ENCODE data around the gene CDK10. TPM values are rescaled to one million over a fixed set of nuclear protein-coding genes. Genes with fewer than 3 reads are reported as not detected.

CDK10 gene, protein sequence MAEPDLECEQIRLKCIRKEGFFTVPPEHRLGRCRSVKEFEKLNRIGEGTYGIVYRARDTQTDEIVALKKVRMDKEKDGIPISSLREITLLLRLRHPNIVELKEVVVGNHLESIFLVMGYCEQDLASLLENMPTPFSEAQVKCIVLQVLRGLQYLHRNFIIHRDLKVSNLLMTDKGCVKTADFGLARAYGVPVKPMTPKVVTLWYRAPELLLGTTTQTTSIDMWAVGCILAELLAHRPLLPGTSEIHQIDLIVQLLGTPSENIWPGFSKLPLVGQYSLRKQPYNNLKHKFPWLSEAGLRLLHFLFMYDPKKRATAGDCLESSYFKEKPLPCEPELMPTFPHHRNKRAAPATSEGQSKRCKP
- total RNA-seq (100 to 1,000 TPM; 108 to 163 (median 138) TPM), total RNA-seq (49.2 to 149 (median 82.8) reads per million in 29 experiments)
- total RNA-seq (2013) = 42.9 TPM

DNA sequence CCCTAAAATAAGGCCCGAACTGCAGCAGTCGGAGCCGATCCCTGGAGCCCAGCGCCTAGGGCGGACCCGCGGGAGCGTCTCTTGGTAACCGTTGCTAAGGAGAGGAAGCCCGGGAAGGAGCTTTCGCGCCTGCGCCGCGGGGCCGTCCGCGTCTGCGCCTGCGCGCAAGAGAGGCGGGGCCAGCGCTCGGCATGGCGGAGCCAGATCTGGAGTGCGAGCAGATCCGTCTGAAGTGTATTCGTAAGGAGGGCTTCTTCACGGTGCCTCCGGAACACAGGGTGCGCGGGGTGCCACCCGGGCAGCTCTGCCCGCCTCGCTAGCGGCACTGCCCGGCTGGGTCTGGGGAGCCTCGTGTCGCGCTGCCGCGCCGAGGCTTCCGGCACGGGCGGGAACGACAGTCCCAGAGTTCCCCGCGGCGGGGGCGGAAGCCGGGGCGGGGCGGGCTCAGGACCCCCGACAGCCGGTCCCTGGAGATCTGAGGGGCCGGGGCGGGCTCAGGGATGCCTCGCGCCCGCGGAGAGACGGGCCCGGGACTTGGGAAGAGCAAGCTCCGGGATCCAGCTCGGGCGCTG, at the start of gene CDK10:
TSS of gene CDK10 (plus strand) at position 170 of the 572 bp plus-strand sequence. CDS start at position 192, 22 bp downstream.
- CTCF ChIA-PET = interaction anchor here in 1 of 2 donors (1.5 kb wide), 1 partner anchor 14 kb away, joined by 18 read pairs; no protein-coding TSS in a partner anchor
- Histone ChIP-seq H3K9me3 (no peaks in the 10 kb centered on the region), H3K36me3 (ENCODE audit: control insufficient read depth in 2 of 2, extremely low read depth in 1 of 2, insufficient read depth in 1 of 2, low read length in 1 of 2) (peaks cover 4 to 10% of the 10 kb centered on the region in 2 donors), H3K27me3 (replicated peaks in 1 of 2; ENCODE audit: control insufficient read depth in 2 of 2, extremely low read depth in 1 of 2, insufficient read depth in 2 of 2, low read length in 1 of 2) (no peaks in the 10 kb centered on the region), H3K4me1 (ENCODE audit: control insufficient read depth in 1 of 2, extremely low read depth in 1 of 2, insufficient read depth in 2 of 2, low read length in 2 of 2) (peaks cover 7 to 20% of the 10 kb centered on the region in 2 experiments), H3K27ac (ENCODE audit: low read length) (peak within 1 kb of the TSS; percentile 63), H3K4me3 (ENCODE audit: control insufficient read depth in 1 of 2, extremely low read depth in 1 of 2, low read length in 1 of 2) (peak within 1 kb of the TSS; percentile 67 to 90)
- H3K36me3 Mint-ChIP-seq = peaks cover 5% of the 10 kb centered on the region
- under 1% methylated on average over 61 of the region's 67 CpGs for WGBS (ENCODE audit: insufficient coverage)
- H3K4me1 Mint-ChIP-seq = peaks cover 15 to 19% (median 17%) of the 10 kb centered on the region in 3 donors
- ATAC-seq (replicated peaks in 1 of 4) = peak; percentile 91 to 95 (median 94)
- H3K27ac Mint-ChIP-seq = peak within 1 kb of the TSS; percentile 91
- no peaks in the 10 kb centered on the region for H3K9me3 Mint-ChIP-seq
- POLR2A ChIA-PET = interaction anchor here (0.6 to 0.7 kb wide), 3 partner anchors 28 to 187 kb away, joined by 3 read pairs; partner anchors contain the start of gene TCF25 (in 1 of the 2)
- DNase-seq = peak; percentile 63 to 91 (median 79)
- peak within 1 kb of the TSS; percentile 86 to 94 (median 91) for H3K4me3 Mint-ChIP-seq
- no peaks in the 10 kb centered on the region for H3K27me3 Mint-ChIP-seq

DNA sequence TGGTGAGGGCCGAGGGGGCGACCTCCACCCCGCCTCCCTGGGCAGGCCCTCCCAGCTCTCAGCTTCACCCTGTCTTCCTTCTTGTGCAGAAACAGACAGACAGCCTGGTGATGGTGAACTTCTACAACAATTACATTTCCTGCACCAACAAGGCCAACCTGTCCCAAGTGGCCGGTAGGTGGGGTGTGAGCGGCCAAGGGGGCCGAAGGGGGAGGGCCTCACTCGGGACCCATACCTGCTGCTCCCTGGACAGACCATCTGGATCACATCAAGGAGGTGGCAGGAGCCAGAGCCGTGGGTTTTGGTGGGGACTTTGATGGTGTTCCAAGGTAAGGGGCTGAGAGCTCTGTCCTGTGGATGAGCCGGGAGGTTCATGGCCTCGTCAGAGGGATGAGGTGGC, 49.1 kb upstream of the CDK10 start:
- WGBS (ENCODE audit: insufficient coverage) = 72% methylated on average over 8 of the region's 10 CpGs
- POLR2A ChIA-PET = no interaction called here
- CTCF ChIA-PET = no interaction called here
- H3K27me3 Mint-ChIP-seq = no peaks in the 10 kb centered on the region
- ATAC-seq (replicated peaks in 1 of 4) = no peak
- Histone ChIP-seq H3K9me3 (no peaks in the 10 kb centered on the region), H3K27ac (ENCODE audit: low read length) (no peak overlapping the region), H3K4me3 (ENCODE audit: control insufficient read depth in 1 of 2, extremely low read depth in 1 of 2, low read length in 1 of 2) (no peak overlapping the region), H3K4me1 (ENCODE audit: control insufficient read depth in 1 of 2, extremely low read depth in 1 of 2, insufficient read depth in 2 of 2, low read length in 2 of 2) (peaks cover 0 to 17% of the 10 kb centered on the region in 2 experiments), H3K27me3 (replicated peaks in 1 of 2; ENCODE audit: control insufficient read depth in 2 of 2, extremely low read depth in 1 of 2, insufficient read depth in 2 of 2, low read length in 1 of 2) (peaks cover 0 to 30% of the 10 kb centered on the region in 2 experiments), H3K36me3 (ENCODE audit: control insufficient read depth in 2 of 2, extremely low read depth in 1 of 2, insufficient read depth in 1 of 2, low read length in 1 of 2) (no peaks in the 10 kb centered on the region)
- DNase-seq = no peak
- H3K4me3 Mint-ChIP-seq = no peak overlapping the region
- H3K9me3 Mint-ChIP-seq = no peaks in the 10 kb centered on the region
- peaks cover 9 to 12% (median 10%) of the 10 kb centered on the region in 3 donors for H3K4me1 Mint-ChIP-seq
- no peak overlapping the region for H3K27ac Mint-ChIP-seq
- H3K36me3 Mint-ChIP-seq = no peaks in the 10 kb centered on the region

DNA sequence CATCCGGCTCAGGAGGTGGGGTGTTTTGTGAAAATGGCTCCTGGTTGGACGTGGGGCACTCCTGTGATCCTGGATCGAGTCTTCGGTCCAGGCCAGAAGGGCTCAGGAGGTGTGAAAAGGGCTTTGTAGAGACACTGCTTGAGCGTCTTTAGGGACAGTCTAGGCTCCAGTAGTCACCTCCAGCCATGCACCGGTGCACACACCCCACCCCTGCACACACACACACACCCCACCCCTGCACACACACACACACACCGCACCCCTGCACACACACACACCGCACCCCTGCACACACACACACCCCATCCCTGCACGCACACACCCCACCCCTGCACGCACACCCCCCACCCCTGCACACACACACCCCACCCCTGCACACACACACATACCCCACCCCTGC, 48.0 kb upstream of the CDK10 start:
- no CpG with 5 or more reads among the region's 10 CpGs for WGBS (ENCODE audit: insufficient coverage)
- peaks cover 9 to 12% (median 10%) of the 10 kb centered on the region in 3 donors for H3K4me1 Mint-ChIP-seq
- H3K9me3 ChIP-seq = no peaks in the 10 kb centered on the region
- H3K4me3 ChIP-seq (ENCODE audit: control insufficient read depth in 1 of 2, extremely low read depth in 1 of 2, low read length in 1 of 2) = no peak overlapping the region
- H3K4me3 Mint-ChIP-seq = no peak overlapping the region
- DNase-seq = no peak
- peaks cover 0 to 27% of the 10 kb centered on the region in 2 experiments for H3K27me3 ChIP-seq (replicated peaks in 1 of 2; ENCODE audit: control insufficient read depth in 2 of 2, extremely low read depth in 1 of 2, insufficient read depth in 2 of 2, low read length in 1 of 2)
- CTCF ChIA-PET = no interaction called here
- no peaks in the 10 kb centered on the region for H3K9me3 Mint-ChIP-seq
- H3K27me3 Mint-ChIP-seq = no peaks in the 10 kb centered on the region
- no peak overlapping the region for H3K27ac ChIP-seq (ENCODE audit: low read length)
- no peaks in the 10 kb centered on the region for H3K36me3 Mint-ChIP-seq
- H3K36me3 ChIP-seq (ENCODE audit: control insufficient read depth in 2 of 2, extremely low read depth in 1 of 2, insufficient read depth in 1 of 2, low read length in 1 of 2) = no peaks in the 10 kb centered on the region
- POLR2A ChIA-PET = no interaction called here
- no peak for ATAC-seq (replicated peaks in 1 of 4)
- H3K4me1 ChIP-seq (ENCODE audit: control insufficient read depth in 1 of 2, extremely low read depth in 1 of 2, insufficient read depth in 2 of 2, low read length in 2 of 2) = peaks cover 0 to 17% of the 10 kb centered on the region in 2 experiments
- no peak overlapping the region for H3K27ac Mint-ChIP-seq

DNA sequence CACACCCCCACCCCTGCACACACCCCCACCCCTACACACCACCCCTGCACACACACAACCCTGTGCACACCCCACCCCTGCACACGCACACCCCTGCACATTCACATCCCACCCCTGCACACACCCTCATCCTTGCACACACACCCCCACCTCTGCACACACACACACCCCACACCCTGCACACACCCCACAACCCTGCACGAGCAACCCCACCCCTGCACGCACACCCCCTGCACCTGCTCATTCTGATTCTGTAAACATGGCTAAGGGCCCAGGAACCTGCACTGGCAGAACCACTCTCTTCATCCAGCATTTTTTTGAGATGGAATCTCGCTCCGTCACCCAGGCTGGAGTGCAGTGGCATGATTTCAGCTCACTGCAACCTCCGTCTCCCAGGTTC, 47.1 kb upstream of the CDK10 start:
- 97% methylated on average over 5 of the region's 6 CpGs for WGBS (ENCODE audit: insufficient coverage)
- H3K4me3 ChIP-seq (ENCODE audit: control insufficient read depth in 1 of 2, extremely low read depth in 1 of 2, low read length in 1 of 2) = no peak overlapping the region
- peaks cover 0 to 1% of the 10 kb centered on the region in 2 donors for H3K36me3 ChIP-seq (ENCODE audit: control insufficient read depth in 2 of 2, extremely low read depth in 1 of 2, insufficient read depth in 1 of 2, low read length in 1 of 2)
- ChIA-PET POLR2A (no interaction called here), CTCF (no interaction called here)
- Mint-ChIP-seq H3K27me3 (no peaks in the 10 kb centered on the region), H3K27ac (no peak overlapping the region), H3K4me3 (no peak overlapping the region), H3K36me3 (no peaks in the 10 kb centered on the region), H3K4me1 (peaks cover 9 to 12% (median 10%) of the 10 kb centered on the region in 3 donors), H3K9me3 (no peaks in the 10 kb centered on the region)
- peaks cover 0 to 27% of the 10 kb centered on the region in 2 experiments for H3K27me3 ChIP-seq (replicated peaks in 1 of 2; ENCODE audit: control insufficient read depth in 2 of 2, extremely low read depth in 1 of 2, insufficient read depth in 2 of 2, low read length in 1 of 2)
- H3K27ac ChIP-seq (ENCODE audit: low read length) = no peak overlapping the region
- H3K4me1 ChIP-seq (ENCODE audit: control insufficient read depth in 1 of 2, extremely low read depth in 1 of 2, insufficient read depth in 2 of 2, low read length in 2 of 2) = peaks cover 0 to 17% of the 10 kb centered on the region in 2 experiments
- H3K9me3 ChIP-seq = no peaks in the 10 kb centered on the region
- ATAC-seq (replicated peaks in 1 of 4) = no peak
- no peak for DNase-seq

DNA sequence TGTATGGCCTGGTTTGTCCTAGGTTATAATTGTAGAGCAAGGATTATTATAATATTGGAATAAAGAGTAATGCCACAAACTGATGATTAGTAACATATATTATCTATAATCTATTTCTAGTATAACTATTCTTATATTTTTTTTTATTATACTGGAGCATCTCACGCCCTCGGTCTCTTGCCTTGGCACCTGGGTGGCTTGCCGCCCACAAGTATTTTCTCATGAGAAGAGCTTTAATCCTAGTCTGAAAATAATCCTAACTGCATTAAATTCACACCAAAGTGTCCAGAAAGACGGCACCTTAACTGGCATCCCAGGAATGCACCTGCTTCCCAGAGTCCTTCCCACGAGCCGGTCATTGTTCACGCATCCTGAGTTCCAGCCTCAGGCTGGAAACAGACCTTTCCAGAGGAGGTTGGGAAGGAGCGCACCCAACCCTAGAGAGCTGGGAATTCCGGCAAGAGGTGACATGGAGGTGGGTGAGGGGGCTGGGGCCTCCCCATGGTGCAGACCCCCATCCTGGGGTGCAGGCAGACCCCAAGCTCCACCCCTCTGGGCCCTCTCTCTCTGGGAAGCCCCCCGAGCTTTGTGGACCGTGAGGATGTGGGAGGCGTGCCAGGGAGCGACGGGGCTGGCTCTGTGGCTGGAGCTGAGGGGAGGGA, 44.9 kb upstream of the CDK10 start:
- Histone ChIP-seq H3K36me3 (ENCODE audit: control insufficient read depth in 2 of 2, extremely low read depth in 1 of 2, insufficient read depth in 1 of 2, low read length in 1 of 2) (peaks cover 5 to 22% of the 10 kb centered on the region in 2 donors), H3K27ac (ENCODE audit: low read length) (no peak overlapping the region), H3K9me3 (no peaks in the 10 kb centered on the region), H3K4me3 (ENCODE audit: control insufficient read depth in 1 of 2, extremely low read depth in 1 of 2, low read length in 1 of 2) (no peak overlapping the region), H3K27me3 (replicated peaks in 1 of 2; ENCODE audit: control insufficient read depth in 2 of 2, extremely low read depth in 1 of 2, insufficient read depth in 2 of 2, low read length in 1 of 2) (peaks cover 0 to 22% of the 10 kb centered on the region in 2 experiments), H3K4me1 (ENCODE audit: control insufficient read depth in 1 of 2, extremely low read depth in 1 of 2, insufficient read depth in 2 of 2, low read length in 2 of 2) (peaks cover 0 to 17% of the 10 kb centered on the region in 2 experiments)
- H3K36me3 Mint-ChIP-seq = peaks cover 14% of the 10 kb centered on the region
- H3K4me3 Mint-ChIP-seq = peak overlapping the region in 1 of 3 donors; percentile 65
- H3K4me1 Mint-ChIP-seq = peaks cover 9 to 12% (median 10%) of the 10 kb centered on the region in 3 donors
- H3K9me3 Mint-ChIP-seq = no peaks in the 10 kb centered on the region
- CTCF ChIA-PET = interaction anchor here in 1 of 2 donors (0.6 to 0.8 kb wide), 2 partner anchors 12 to 449 kb away, joined by 3 to 7 read pairs; no protein-coding TSS in a partner anchor
- DNase-seq (no peak), ATAC-seq (replicated peaks in 1 of 4) (no peak)
- WGBS (ENCODE audit: insufficient coverage) = 62% methylated on average over 5 of the region's 14 CpGs
- no peaks in the 10 kb centered on the region for H3K27me3 Mint-ChIP-seq
- POLR2A ChIA-PET = no interaction called here
- H3K27ac Mint-ChIP-seq = no peak overlapping the region

DNA sequence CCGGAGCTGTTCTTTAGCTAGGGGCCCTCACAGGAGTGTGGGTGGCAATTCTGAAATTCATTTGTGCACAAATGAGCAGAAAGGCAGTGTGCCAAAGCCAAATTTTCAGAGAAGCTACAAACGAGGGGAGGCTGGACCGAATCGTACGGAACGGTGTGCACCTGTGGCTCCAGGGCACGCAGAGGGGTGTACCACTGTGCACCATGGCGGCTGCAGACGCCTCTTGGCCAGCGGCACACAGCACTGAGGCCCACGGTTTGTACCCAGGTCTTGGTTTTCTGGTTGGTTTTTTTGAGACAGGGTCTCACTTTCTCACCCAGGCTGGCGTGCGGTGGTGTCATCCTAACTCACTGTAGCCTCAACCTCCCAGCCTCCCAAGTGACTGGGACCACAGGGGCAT, 43.9 kb upstream of the CDK10 start:
- Histone ChIP-seq H3K27ac (ENCODE audit: low read length) (no peak overlapping the region), H3K4me1 (ENCODE audit: control insufficient read depth in 1 of 2, extremely low read depth in 1 of 2, insufficient read depth in 2 of 2, low read length in 2 of 2) (peaks cover 0 to 17% of the 10 kb centered on the region in 2 experiments), H3K36me3 (ENCODE audit: control insufficient read depth in 2 of 2, extremely low read depth in 1 of 2, insufficient read depth in 1 of 2, low read length in 1 of 2) (peaks cover 10 to 29% of the 10 kb centered on the region in 2 donors), H3K27me3 (replicated peaks in 1 of 2; ENCODE audit: control insufficient read depth in 2 of 2, extremely low read depth in 1 of 2, insufficient read depth in 2 of 2, low read length in 1 of 2) (peaks cover 0 to 12% of the 10 kb centered on the region in 2 experiments), H3K4me3 (ENCODE audit: control insufficient read depth in 1 of 2, extremely low read depth in 1 of 2, low read length in 1 of 2) (no peak overlapping the region), H3K9me3 (no peaks in the 10 kb centered on the region)
- Mint-ChIP-seq H3K27ac (no peak overlapping the region), H3K9me3 (no peaks in the 10 kb centered on the region), H3K4me1 (peaks cover 9 to 12% (median 10%) of the 10 kb centered on the region in 3 donors), H3K36me3 (peaks cover 17% of the 10 kb centered on the region), H3K27me3 (no peaks in the 10 kb centered on the region), H3K4me3 (no peak overlapping the region)
- ChIA-PET CTCF (interaction anchor here in 1 of 2 donors (0.5 kb wide), 1 partner anchor 49 kb away, joined by 4 read pairs; no protein-coding TSS in a partner anchor), POLR2A (no interaction called here)
- no peak for ATAC-seq (replicated peaks in 1 of 4)
- no peak for DNase-seq
- 85% methylated on average over 7 of the region's 13 CpGs for WGBS (ENCODE audit: insufficient coverage)

All from T-cell (primary cell).